Activated T-helper 1 cell treated with anti-CD3 and anti-CD28 coated beads, Interleukin-12 subunit alpha, Interleukin-12 subunit beta, Interleukin-2, Interleukin-4 antibody, amounts not matched to agents 30 ng/mL and 10 ng/mL and 1 ng/mL, durations not matched to agents 14 hours and 24 hours and 36 hours (primary cell): ENCODE measurements around the gene GARIN5B. TPM values are rescaled to one million over a fixed set of nuclear protein-coding genes. Genes with fewer than 3 reads are reported as not detected.
"Not testable (repeated sequence)": the region's sequence is repeated elsewhere in the genome, so short reads cannot be mapped to it uniquely, and the experiment has no call there.

Source experiments
- DNase-seq: peaks from one replicate; pipeline ENCODE4 v3.0.0; 2021; ENCODE audit warnings: low spot score
- H3K27ac Mint-ChIP-seq: one replicate; pipeline ENCODE4 v1.8.0; 2021; ENCODE audit warnings: mild to moderate bottlenecking, mixed read lengths
- H3K27me3 Mint-ChIP-seq: one replicate; pipeline ENCODE4 v1.8.0; 2022; ENCODE audit warnings: mild to moderate bottlenecking, moderate library complexity, mixed read lengths; ENCODE audit not compliant: insufficient read depth
- H3K36me3 Mint-ChIP-seq: one replicate; pipeline ENCODE4 v1.8.0; 2021; ENCODE audit warnings: low read depth, mixed read lengths
- H3K4me1 Mint-ChIP-seq: one replicate; pipeline ENCODE4 v1.8.0; 2021; ENCODE audit warnings: low read depth, mixed read lengths
- H3K4me3 Mint-ChIP-seq: one replicate; pipeline ENCODE4 v1.8.0; 2021; ENCODE audit warnings: mild to moderate bottlenecking, moderate library complexity, mixed read lengths
- H3K9me3 Mint-ChIP-seq: one replicate; pipeline ENCODE4 v1.8.0; 2021; ENCODE audit warnings: mixed read lengths
- intact Hi-C: fragments of 100-400 bp; cut with micrococcal nuclease; formaldehyde crosslinking; loops from one replicate; pipeline ENCODE4 v1.15.1; 2024
- total RNA-seq: library from RNA; stranded (reverse); gene quantifications from 2 replicates; pipeline ENCODE4 v1.2.3, GENCODE V29; 2022

Gene GARIN5B
- 0.05 TPM in 1 of 2 replicates, not detected in the other for total RNA-seq

DNA sequence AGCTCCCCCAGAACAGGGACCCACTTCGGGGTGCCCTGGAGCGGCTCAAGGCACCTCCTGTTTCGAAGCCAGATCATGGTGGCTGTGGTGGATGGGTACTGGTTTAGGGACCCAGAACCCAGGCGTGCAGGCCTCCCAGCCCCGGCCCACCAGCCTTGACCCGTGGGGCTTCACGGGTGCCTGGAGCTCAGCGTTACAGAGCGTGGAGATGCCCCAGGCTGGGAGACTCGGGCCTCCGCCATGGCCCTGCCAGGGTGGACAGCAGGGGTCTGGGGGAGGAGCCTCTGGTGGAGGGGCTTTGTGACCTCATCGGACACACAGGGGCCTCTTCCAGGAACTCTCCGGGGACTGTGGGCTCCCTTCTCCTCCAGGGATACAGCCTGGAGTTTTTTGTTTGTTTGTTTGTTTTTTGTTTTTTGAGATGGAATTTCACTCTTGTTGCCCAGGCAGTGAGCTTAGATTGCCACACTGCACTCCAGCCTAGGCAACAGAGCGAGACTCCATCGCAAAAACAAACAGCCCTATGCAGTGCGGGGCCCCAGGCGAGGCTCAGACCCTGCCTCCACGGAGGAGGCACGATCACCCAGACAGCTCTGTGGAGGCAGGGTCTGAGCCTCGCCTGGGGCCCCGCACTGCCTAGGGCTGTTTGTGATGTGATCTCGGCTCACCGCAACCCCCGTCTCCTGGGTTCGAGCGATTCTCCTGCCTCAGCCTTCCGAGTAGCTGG lies at the start of gene GARIN5B:
Gene GARIN5B, minus strand, starts transcription at position 271 of the 727 bp plus-strand sequence. Its CDS starts 194 bp downstream, at position 77.
- H3K27me3 Mint-ChIP-seq: peaks cover 10% of the 10 kb centered on the region
- H3K36me3 Mint-ChIP-seq: no peaks in the 10 kb centered on the region
- no peak within 1 kb of the TSS for H3K27ac Mint-ChIP-seq
- intact Hi-C loops: no loop called here
- no peak for DNase-seq
- no peak within 1 kb of the TSS for H3K4me3 Mint-ChIP-seq
- H3K9me3 Mint-ChIP-seq: no peaks in the 10 kb centered on the region
- no peaks in the 10 kb centered on the region for H3K4me1 Mint-ChIP-seq

DNA sequence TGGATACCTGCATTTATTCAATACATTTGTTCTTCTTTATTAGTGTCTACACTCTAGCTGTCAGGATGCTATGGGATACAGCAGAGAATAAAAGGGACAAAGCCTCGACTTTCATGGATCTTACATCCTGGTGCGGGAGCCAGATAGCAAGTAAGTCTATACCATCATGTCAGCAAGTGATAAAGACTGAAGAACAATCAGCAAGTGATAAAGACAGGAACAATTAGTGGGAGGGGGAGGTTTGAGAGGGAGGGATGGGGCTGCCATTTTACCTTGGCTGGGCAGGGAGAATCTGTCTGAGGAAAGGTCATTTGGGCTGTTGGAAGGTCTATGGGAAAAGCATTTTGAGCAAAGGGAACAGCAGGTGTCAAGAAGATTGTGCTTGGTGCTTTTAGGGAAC lies 47.1 kb upstream of the GARIN5B start:
- H3K27me3 Mint-ChIP-seq: peaks cover 10% of the 10 kb centered on the region
- no peak overlapping the region for H3K27ac Mint-ChIP-seq
- H3K36me3 Mint-ChIP-seq: peaks cover 25% of the 10 kb centered on the region
- no peak overlapping the region for H3K4me3 Mint-ChIP-seq
- H3K9me3 Mint-ChIP-seq: peaks cover 13% of the 10 kb centered on the region
- DNase-seq: no peak
- intact Hi-C loops: no loop called here
- peaks cover 26% of the 10 kb centered on the region for H3K4me1 Mint-ChIP-seq

DNA sequence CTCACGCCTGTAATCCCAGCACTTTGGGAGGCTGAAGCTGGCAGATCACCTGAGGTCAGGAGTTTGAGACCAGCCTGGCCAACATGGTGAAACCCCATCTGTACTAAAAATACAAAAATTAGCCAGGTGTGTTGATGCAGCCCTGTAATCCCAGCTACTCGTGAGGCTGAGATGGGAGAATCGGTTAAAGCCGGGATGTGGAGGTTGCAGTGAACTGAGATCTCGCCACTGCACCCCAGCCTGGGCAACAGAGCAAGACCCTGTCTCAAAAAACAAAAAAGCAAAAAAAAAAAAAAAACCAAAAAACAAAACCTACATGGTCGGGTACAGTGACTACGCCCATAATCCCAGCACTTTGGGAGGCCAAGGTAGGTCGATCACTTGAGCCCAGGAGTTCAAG lies 46.1 kb upstream of the GARIN5B start:
- not testable (repeated sequence) for DNase-seq, H3K27me3 Mint-ChIP-seq
- Mint-ChIP-seq H3K36me3 (peaks cover 25% of the 10 kb centered on the region), H3K4me1 (peaks cover 26% of the 10 kb centered on the region), H3K4me3 (peak overlapping the region; percentile 93), H3K9me3 (peaks cover 13% of the 10 kb centered on the region), H3K27ac (peak overlapping the region; percentile 71)
- intact Hi-C loops: loop anchor here (5.0 kb wide), 2 partner anchors 233 to 327 kb away; partner anchors contain the start of genes ZNF580 and ZNF581

DNA sequence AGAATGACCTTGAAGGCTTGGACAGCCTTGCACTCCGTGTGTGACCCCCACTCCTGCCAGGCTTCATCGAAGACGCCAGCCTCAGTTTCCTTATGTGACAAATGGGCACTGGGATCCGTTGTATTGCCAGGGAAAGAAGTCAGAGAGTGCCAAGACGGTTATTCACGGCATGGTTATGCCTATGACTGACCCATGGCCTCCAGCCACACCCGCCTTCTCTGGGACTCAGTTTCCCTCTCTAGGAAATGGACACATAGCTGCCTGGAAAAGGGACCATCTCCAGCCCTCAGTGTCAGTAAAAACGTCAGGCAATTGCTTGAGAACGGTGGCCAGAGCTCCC lies 45.4 kb upstream of the GARIN5B start:
- intact Hi-C loops: loop anchor here (1.0 to 5.0 kb wide), 12 partner anchors 23 to 959 kb away; partner anchors contain the start of genes FIZ1, HSPBP1, ISOC2 and KMT5C

DNA sequence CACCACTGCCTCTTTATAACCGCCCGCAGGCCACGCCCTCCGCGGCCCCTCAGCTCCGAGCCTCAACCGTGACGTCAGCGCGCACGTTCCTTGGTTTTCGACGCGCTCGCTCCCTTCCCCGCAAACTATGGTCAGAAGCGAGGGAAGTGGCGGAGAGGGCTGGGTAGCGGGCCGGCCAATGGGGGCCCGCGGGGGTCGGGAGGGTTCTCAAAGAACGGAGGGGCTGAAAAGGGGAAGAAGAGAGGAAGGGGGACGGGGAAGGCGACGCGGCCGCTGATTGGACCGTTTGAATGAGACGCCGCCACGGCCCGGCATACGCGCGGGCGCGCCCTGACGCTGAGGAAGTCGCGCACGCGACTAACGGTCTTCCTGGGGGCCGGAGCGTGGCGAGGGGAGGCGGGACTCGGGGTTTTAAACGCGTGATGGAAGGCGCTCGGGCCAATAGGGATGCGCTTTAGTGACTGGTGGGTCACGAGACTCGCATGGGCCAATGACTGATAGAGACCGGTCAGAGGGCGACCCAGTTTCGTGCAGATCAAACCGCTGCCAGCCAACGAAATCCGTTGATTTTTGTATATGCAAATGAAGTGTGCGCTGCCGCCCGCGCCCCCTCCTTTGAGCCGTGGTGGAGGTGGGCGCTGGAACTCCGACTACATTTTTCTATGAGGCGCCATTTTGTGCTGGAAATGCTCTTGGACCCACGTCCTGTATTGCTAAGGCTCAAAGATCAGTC lies 44.9 kb upstream of the GARIN5B start:
- peak overlapping the region; percentile 93 for H3K4me3 Mint-ChIP-seq
- peaks cover 26% of the 10 kb centered on the region for H3K4me1 Mint-ChIP-seq
- H3K27ac Mint-ChIP-seq: peak overlapping the region; percentile 97
- DNase-seq: peak; percentile 96
- peaks cover 6% of the 10 kb centered on the region for H3K27me3 Mint-ChIP-seq
- intact Hi-C loops: loop anchor here (1.0 to 5.0 kb wide), 13 partner anchors 10 to 959 kb away; partner anchors contain the start of genes FIZ1, HSPBP1, ISOC2 and KMT5C
- peaks cover 13% of the 10 kb centered on the region for H3K9me3 Mint-ChIP-seq
- H3K36me3 Mint-ChIP-seq: peaks cover 33% of the 10 kb centered on the region

More for the DNA sequence above, 45.4 kb upstream of the GARIN5B start:
- H3K27me3 Mint-ChIP-seq: peaks cover 6% of the 10 kb centered on the region
- DNase-seq: no peak
- peaks cover 13% of the 10 kb centered on the region for H3K9me3 Mint-ChIP-seq
- peak overlapping the region; percentile 97 for H3K27ac Mint-ChIP-seq
- H3K36me3 Mint-ChIP-seq: peaks cover 29% of the 10 kb centered on the region
- peak overlapping the region; percentile 93 for H3K4me3 Mint-ChIP-seq
- H3K4me1 Mint-ChIP-seq: peaks cover 26% of the 10 kb centered on the region

DNA sequence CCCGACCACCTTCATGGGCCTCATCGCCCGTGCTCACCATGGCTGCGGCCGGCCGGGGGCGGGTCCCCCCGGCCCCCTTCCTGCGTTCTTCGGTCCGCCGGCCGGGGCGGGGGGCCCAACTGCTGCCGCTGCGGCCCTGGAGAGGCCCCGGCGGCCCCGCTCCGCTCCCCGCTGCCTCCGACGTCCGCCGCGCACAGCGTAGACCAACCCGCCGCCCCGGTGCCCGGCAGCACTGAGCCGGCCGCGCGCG lies 44.4 kb upstream of the GARIN5B start, which contains the start of gene UBE2S:
Gene UBE2S, minus strand, starts transcription at position 239 of the 250 bp plus-strand sequence. Its CDS starts 199 bp downstream, at position 40.
- peaks cover 38% of the 10 kb centered on the region for H3K36me3 Mint-ChIP-seq
- H3K9me3 Mint-ChIP-seq: peaks cover 13% of the 10 kb centered on the region
- DNase-seq, H3K27me3 Mint-ChIP-seq: not testable (repeated sequence)
- intact Hi-C loops: loop anchor here (1.0 to 5.0 kb wide), 3 partner anchors 9 to 325 kb away; partner anchors contain the start of genes ZNF580 and ZNF581
- peak within 1 kb of the TSS; percentile 97 for H3K27ac Mint-ChIP-seq
- H3K4me3 Mint-ChIP-seq: peak within 1 kb of the TSS; percentile 93
- peaks cover 26% of the 10 kb centered on the region for H3K4me1 Mint-ChIP-seq

DNA sequence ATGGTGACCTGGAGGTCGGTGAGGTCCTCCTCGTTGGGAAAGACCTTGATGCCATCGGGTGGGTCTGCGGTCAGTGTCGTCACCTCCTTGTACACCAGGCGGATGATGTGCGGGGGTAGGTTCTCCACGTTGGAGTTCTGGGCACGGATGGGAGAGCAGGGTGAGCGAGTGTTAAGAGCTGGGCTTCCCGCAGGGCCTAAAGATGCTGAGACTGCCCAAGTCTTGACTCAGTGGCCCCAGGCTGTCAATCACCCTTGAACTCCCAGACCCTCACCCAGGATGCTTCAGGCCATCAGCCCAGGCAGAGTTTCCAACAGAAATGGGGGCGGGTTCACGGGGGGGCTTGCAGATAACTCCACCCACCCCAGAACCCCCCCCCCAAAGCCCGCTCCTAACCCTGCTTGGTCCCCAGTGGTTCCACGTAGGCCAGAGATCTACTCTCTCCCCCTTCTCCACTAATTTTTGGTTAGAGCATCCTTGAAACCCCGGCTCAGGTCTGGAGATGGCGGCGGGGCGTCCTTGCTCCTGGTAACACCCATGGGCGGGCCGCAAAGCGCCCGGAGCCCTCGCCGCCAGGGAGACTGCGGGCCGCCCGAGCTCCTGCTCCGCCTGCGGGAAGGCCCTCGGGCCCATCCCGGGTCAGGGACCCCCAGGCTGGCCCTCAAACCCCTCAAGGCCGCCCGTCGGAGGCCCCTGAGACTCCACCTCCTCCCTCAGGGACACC lies 43.9 kb upstream of the GARIN5B start:
- intact Hi-C loops: loop anchor here (1.0 to 5.0 kb wide), 3 partner anchors 9 to 325 kb away; partner anchors contain the start of genes ZNF580 and ZNF581
- Mint-ChIP-seq H3K4me3 (peak overlapping the region; percentile 93), H3K27ac (peak overlapping the region; percentile 72), H3K4me1 (peaks cover 26% of the 10 kb centered on the region), H3K9me3 (peaks cover 13% of the 10 kb centered on the region), H3K36me3 (peaks cover 43% of the 10 kb centered on the region), H3K27me3 (peaks cover 2% of the 10 kb centered on the region)
- DNase-seq: no peak

DNA sequence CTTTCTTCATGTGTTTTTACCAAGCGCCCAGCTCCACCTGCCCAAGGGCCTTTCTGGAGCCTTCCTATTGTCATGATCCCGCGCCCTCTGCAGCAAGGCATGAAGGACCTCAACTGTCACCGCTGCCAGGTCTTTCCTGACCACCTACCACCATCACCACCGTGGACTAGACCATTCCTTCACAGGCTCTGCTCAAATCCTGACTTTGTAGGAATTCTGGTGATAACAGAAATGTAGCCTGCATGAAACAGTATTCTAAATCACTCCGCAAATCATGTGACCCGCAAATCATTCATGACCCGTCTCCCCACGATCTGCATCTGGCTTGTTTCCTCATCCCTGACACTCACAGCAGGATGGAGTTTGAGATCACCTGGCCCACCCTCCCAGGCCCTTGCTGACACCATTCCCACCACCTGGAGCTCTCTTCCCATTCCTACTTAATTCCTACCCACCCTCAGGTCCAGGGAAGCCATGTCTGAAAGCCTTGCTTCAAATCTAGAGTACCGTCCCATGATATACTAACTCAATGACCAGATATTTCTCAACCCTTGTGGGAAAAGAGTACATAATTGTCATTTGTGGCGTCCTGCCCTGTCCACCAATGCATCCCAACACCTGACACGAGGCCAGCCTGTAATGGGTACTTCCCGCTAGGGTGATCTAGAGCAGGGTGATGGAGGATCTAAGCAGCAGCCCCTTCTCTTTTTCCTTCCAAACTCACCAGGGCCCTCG lies 43.2 kb upstream of the GARIN5B start:
- H3K27ac Mint-ChIP-seq: peak overlapping the region; percentile 72
- DNase-seq: no peak
- H3K4me1 Mint-ChIP-seq: peaks cover 26% of the 10 kb centered on the region
- peaks cover 46% of the 10 kb centered on the region for H3K36me3 Mint-ChIP-seq
- H3K4me3 Mint-ChIP-seq: peak overlapping the region; percentile 93
- H3K9me3 Mint-ChIP-seq: peaks cover 13% of the 10 kb centered on the region
- peaks cover 2% of the 10 kb centered on the region for H3K27me3 Mint-ChIP-seq
- intact Hi-C loops: loop anchor here (5.0 kb wide), 2 partner anchors 236 to 324 kb away; partner anchors contain the start of genes ZNF580 and ZNF581

DNA sequence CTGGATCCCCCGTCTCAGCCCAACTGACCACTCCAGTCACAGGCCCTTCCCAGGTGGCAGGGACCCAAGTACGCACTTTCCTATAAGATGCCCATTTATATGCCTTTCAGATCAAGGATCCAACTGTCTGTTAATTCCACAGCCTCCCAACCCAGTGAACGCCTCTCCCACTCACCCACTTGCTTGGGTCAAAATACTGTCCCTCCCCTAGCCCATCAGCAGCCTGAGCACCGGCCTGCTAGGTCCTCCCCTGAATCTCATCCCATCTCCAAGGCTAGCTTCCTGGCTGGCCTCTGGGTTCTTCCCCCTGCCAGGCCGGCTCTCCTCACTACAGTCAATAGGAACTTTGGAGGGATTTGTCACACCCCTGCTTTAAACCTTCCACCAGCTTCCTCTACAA lies 42.6 kb upstream of the GARIN5B start:
- DNase-seq: no peak
- H3K9me3 Mint-ChIP-seq: peaks cover 13% of the 10 kb centered on the region
- intact Hi-C loops: loop anchor here (5.0 kb wide), 2 partner anchors 237 to 323 kb away; partner anchors contain the start of genes ZNF580 and ZNF581
- H3K4me1 Mint-ChIP-seq: peaks cover 26% of the 10 kb centered on the region
- H3K27me3 Mint-ChIP-seq: peaks cover 2% of the 10 kb centered on the region
- peak overlapping the region; percentile 72 for H3K27ac Mint-ChIP-seq
- H3K4me3 Mint-ChIP-seq: peak overlapping the region; percentile 93
- peaks cover 52% of the 10 kb centered on the region for H3K36me3 Mint-ChIP-seq

DNA sequence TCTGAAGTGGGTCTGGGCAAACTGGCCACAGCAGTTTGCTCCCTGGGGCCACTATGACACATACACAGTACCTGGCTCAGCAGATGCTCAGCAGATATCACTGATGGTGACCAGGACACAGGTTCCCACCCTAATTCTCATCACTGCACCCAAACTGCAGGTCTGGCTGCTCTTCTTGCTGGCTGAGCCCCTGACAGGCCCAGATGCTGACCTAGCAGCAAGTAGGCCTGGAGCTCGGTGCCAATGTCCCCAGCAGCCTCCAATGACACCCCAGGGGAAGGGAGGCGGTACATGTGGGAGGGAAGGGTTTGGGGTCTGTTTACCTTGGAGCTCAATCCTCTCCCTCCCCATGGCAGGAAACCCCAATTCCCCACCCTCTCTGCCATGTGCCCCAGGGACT lies 39.4 kb upstream of the GARIN5B start:
- no peak overlapping the region for H3K27ac Mint-ChIP-seq
- intact Hi-C loops: no loop called here
- no peaks in the 10 kb centered on the region for H3K9me3 Mint-ChIP-seq
- H3K4me1 Mint-ChIP-seq: peaks cover 31% of the 10 kb centered on the region
- no peak for DNase-seq
- peaks cover 52% of the 10 kb centered on the region for H3K36me3 Mint-ChIP-seq
- H3K4me3 Mint-ChIP-seq: no peak overlapping the region
- H3K27me3 Mint-ChIP-seq: peaks cover 2% of the 10 kb centered on the region

DNA sequence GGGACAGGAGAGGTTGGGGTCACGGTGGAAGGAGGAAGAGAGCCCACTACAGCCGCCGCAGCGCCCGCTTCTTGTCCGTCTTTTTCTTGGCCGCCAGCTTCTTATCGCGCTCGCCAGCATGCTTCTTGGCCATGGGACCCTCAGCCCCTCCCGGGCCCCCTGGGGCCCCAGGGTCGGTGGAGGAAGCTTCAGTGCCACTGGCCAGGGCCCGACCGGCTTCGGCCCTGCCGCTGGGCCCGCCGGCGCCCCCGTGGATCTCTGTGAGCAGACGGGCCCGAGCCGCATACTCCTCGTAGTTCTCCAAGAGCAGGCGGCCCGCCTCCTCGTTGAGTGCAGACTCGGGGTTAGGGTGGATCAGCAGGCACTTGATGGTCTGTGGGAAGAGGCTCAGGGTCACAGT lies 38.3 kb upstream of the GARIN5B start:
- intact Hi-C loops, DNase-seq, H3K27ac Mint-ChIP-seq, H3K9me3 Mint-ChIP-seq, H3K4me3 Mint-ChIP-seq, H3K27me3 Mint-ChIP-seq: not testable (repeated sequence)
- Mint-ChIP-seq H3K36me3 (peaks cover 46% of the 10 kb centered on the region), H3K4me1 (peaks cover 30% of the 10 kb centered on the region)
